HEK293 (cell line): ENCODE data around the gene LRP1.

Experiments
- FEZF1 ChIP-seq: fragments of 450-650 bp; formaldehyde crosslinking; IDR thresholded peaks from 2 replicates; pipeline ENCODE4 v1.5.1; 2016; ENCODE audit warnings: missing biosample characterization, missing genetic modification characterization
- GFI1B ChIP-seq: fragments of 450-650 bp; formaldehyde crosslinking; IDR thresholded peaks from 2 replicates; pipeline ENCODE4 v1.5.1; 2016; ENCODE audit warnings: missing biosample characterization, missing genetic modification characterization
- GLI2 ChIP-seq: fragments of 450-650 bp; formaldehyde crosslinking; IDR thresholded peaks from 2 replicates; pipeline ENCODE4; 2017; ENCODE audit warnings: missing biosample characterization, missing genetic modification characterization, low read depth, borderline replicate concordance
- HOXD13 ChIP-seq: sonication (generic); formaldehyde crosslinking; IDR thresholded peaks from 2 replicates; pipeline ENCODE4 v1.8.0; 2022; ENCODE audit warnings: missing genetic modification reagents, borderline replicate concordance
- KLF1 ChIP-seq: fragments of 450-650 bp; formaldehyde crosslinking; IDR thresholded peaks from 2 replicates; pipeline ENCODE4 v1.5.1; 2016; ENCODE audit warnings: missing biosample characterization, missing genetic modification characterization
- PRDM1 ChIP-seq: fragments of 450-650 bp; formaldehyde crosslinking; IDR thresholded peaks from 2 replicates; pipeline ENCODE4; 2016; ENCODE audit warnings: missing biosample characterization, missing genetic modification characterization
- SETDB1 ChIP-seq: IDR thresholded peaks from one replicate; pipeline ENCODE4 v1.6.1; 2017; ENCODE audit warnings: mild to moderate bottlenecking, low read length, moderate library complexity, mixed read lengths; ENCODE audit not compliant: insufficient read length
- SP2 ChIP-seq: fragments of 450-650 bp; formaldehyde crosslinking; IDR thresholded peaks from 2 replicates; pipeline ENCODE4 v1.5.1; 2016; ENCODE audit warnings: missing biosample characterization, missing genetic modification characterization
- YY1 ChIP-seq: fragments of 450-650 bp; formaldehyde crosslinking; IDR thresholded peaks from 2 replicates; pipeline ENCODE4 v1.5.1; 2018; ENCODE audit warnings: missing biosample characterization, missing genetic modification characterization
- ZBTB1 ChIP-seq: fragments of 450-650 bp; formaldehyde crosslinking; IDR thresholded peaks from 2 replicates; pipeline ENCODE4 v1.5.1; 2016; ENCODE audit warnings: missing biosample characterization, missing genetic modification characterization
- ZBTB20 ChIP-seq: fragments of 450-650 bp; formaldehyde crosslinking; IDR thresholded peaks from 2 replicates; pipeline ENCODE4 v1.5.1; 2016; ENCODE audit warnings: missing biosample characterization, missing genetic modification characterization
- ZFP3 ChIP-seq: fragments of 450-650 bp; formaldehyde crosslinking; IDR thresholded peaks from 2 replicates; pipeline ENCODE4 v1.5.1; 2016; ENCODE audit warnings: low read depth, missing biosample characterization, missing genetic modification characterization
- ZNF114 ChIP-seq: fragments of 450-650 bp; formaldehyde crosslinking; IDR thresholded peaks from 2 replicates; pipeline ENCODE4 v1.5.0; 2017; ENCODE audit warnings: missing biosample characterization, missing genetic modification characterization
- ZNF133 ChIP-seq: fragments of 450-650 bp; formaldehyde crosslinking; IDR thresholded peaks from 2 replicates; pipeline ENCODE4 v1.5.1; 2016; ENCODE audit warnings: missing biosample characterization, missing genetic modification characterization
- ZNF211 ChIP-seq: fragments of 450-650 bp; formaldehyde crosslinking; IDR thresholded peaks from 2 replicates; pipeline ENCODE4 v1.5.1; 2016; ENCODE audit warnings: low read depth, missing biosample characterization, missing genetic modification characterization
- ZNF248 ChIP-seq: fragments of 450-650 bp; formaldehyde crosslinking; IDR thresholded peaks from 2 replicates; pipeline ENCODE4 v1.5.1; 2017; ENCODE audit warnings: missing biosample characterization, missing genetic modification characterization
- ZNF266 ChIP-seq: fragments of 450-650 bp; formaldehyde crosslinking; IDR thresholded peaks from 2 replicates; pipeline ENCODE4 v1.5.1; 2016; ENCODE audit warnings: missing biosample characterization, missing genetic modification characterization, low read depth
- ZNF292 ChIP-seq: fragments of 450-650 bp; formaldehyde crosslinking; IDR thresholded peaks from 2 replicates; pipeline ENCODE4 v1.5.1; 2016; ENCODE audit warnings: low read depth, missing biosample characterization, missing genetic modification characterization, borderline replicate concordance
- ZNF302 ChIP-seq: fragments of 450-650 bp; formaldehyde crosslinking; IDR thresholded peaks from 2 replicates; pipeline ENCODE4 v1.5.1; 2016; ENCODE audit warnings: missing biosample characterization, missing genetic modification characterization, low read depth
- ZNF311 ChIP-seq: fragments of 450-650 bp; formaldehyde crosslinking; IDR thresholded peaks from 2 replicates; pipeline ENCODE4 v1.5.1; 2017; ENCODE audit warnings: missing biosample characterization, missing genetic modification characterization, borderline replicate concordance
- ZNF335 ChIP-seq: fragments of 450-650 bp; formaldehyde crosslinking; conservative IDR thresholded peaks from 2 replicates; pipeline ENCODE4 v1.5.1; 2016; ENCODE audit warnings: missing biosample characterization, missing genetic modification characterization
- ZNF37A ChIP-seq: fragments of 450-650 bp; IDR thresholded peaks from 2 replicates; pipeline ENCODE4 v1.5.1; 2018; ENCODE audit warnings: missing biosample characterization, missing genetic modification characterization
- ZNF391 ChIP-seq: fragments of 450-650 bp; formaldehyde crosslinking; IDR thresholded peaks from 2 replicates; pipeline ENCODE4 v1.5.1; 2016; ENCODE audit warnings: low read depth, missing biosample characterization, missing genetic modification characterization, borderline replicate concordance
- ZNF426 ChIP-seq: fragments of 450-650 bp; formaldehyde crosslinking; IDR thresholded peaks from 2 replicates; pipeline ENCODE4 v1.5.1; 2017; ENCODE audit warnings: missing biosample characterization, missing genetic modification characterization, mild to moderate bottlenecking, inconsistent platforms, moderate library complexity
- ZNF501 ChIP-seq: fragments of 450-650 bp; formaldehyde crosslinking; IDR thresholded peaks from 2 replicates; pipeline ENCODE4 v1.5.1; 2016; ENCODE audit warnings: missing biosample characterization, missing genetic modification characterization
- ZNF555 ChIP-seq: fragments of 450-650 bp; formaldehyde crosslinking; conservative IDR thresholded peaks from 2 replicates; pipeline ENCODE4 v1.5.1; 2017; ENCODE audit warnings: missing biosample characterization, mild to moderate bottlenecking, missing genetic modification characterization, inconsistent platforms
- ZNF621 ChIP-seq: fragments of 450-650 bp; formaldehyde crosslinking; IDR thresholded peaks from 2 replicates; pipeline ENCODE4 v1.5.1; 2017; ENCODE audit warnings: missing biosample characterization, missing genetic modification characterization
- ZNF670 ChIP-seq: fragments of 450-650 bp; formaldehyde crosslinking; IDR thresholded peaks from 2 replicates; pipeline ENCODE4 v1.5.1; 2016; ENCODE audit warnings: missing biosample characterization, missing genetic modification characterization, low read depth
- ZNF776 ChIP-seq: fragments of 450-650 bp; formaldehyde crosslinking; IDR thresholded peaks from 2 replicates; pipeline ENCODE4 v1.5.0; 2017; ENCODE audit warnings: missing biosample characterization, missing genetic modification characterization, borderline replicate concordance
- ZNF785 ChIP-seq: fragments of 450-650 bp; formaldehyde crosslinking; IDR thresholded peaks from 2 replicates; pipeline ENCODE4 v1.5.1; 2016; ENCODE audit warnings: missing biosample characterization, missing genetic modification characterization
- ZNF830 ChIP-seq: fragments of 450-650 bp; IDR thresholded peaks from 2 replicates; pipeline ENCODE4 v1.5.0; 2018; ENCODE audit warnings: missing biosample characterization, missing genetic modification characterization, low read depth, mild to moderate bottlenecking, moderate library complexity
- TF ChIP-seq, protein P1 (sequence below): fragments of 450-650 bp; formaldehyde crosslinking; IDR thresholded peaks from 2 replicates; pipeline ENCODE4 v1.5.1; 2016; ENCODE audit warnings: missing biosample characterization, missing genetic modification characterization, low read depth
- TF ChIP-seq, protein P2 (sequence below): fragments of 450-650 bp; formaldehyde crosslinking; IDR thresholded peaks from 2 replicates; pipeline ENCODE4 v1.5.1; 2016; ENCODE audit warnings: missing biosample characterization, missing genetic modification characterization, borderline replicate concordance
- TF ChIP-seq, protein P3 (sequence below): fragments of 450-650 bp; formaldehyde crosslinking; IDR thresholded peaks from 2 replicates; pipeline ENCODE4 v1.5.1; 2016; ENCODE audit warnings: missing biosample characterization, missing genetic modification characterization

Gene LRP1

DNA sequence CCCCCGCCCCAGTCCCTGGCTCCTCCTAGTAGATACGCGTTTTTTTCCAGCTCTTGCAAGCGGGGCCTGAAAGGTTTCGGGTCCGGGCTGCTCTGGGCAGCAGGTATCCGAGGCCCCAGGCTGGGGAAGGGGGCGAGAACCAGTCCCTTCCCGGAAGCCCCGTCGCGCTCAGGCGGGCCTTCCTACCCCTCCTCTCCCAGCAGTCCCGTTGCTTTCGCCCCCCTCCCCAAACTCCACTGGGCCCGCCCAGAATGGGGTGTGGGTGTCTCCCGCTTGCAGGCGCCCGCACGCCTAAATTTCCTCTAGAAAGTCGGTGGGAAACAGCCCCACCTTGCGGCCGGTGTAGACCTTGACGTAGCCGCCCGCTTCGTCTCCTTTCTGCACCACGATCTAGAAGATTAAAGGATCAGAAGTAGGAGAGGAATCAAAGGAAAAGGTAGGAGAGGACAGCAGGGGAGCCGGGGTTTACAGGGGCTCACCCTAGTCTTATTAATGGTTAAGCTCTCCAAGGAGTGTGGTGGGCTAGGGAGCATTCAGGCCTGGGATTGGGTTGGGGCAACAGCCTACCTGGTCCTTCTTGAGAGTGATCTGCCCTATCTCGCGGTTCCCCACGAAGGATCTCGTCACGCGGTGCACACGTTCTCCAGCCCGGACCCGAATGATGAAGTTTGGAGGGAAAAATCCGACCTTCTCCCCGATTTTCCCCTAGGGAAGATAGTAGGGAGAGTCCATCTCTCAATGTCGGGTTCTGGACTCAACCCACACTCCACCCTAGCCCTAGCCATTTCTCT is 115.4 kb downstream of the LRP1 start (continued):
- TF ChIP-seq, protein P1, sequence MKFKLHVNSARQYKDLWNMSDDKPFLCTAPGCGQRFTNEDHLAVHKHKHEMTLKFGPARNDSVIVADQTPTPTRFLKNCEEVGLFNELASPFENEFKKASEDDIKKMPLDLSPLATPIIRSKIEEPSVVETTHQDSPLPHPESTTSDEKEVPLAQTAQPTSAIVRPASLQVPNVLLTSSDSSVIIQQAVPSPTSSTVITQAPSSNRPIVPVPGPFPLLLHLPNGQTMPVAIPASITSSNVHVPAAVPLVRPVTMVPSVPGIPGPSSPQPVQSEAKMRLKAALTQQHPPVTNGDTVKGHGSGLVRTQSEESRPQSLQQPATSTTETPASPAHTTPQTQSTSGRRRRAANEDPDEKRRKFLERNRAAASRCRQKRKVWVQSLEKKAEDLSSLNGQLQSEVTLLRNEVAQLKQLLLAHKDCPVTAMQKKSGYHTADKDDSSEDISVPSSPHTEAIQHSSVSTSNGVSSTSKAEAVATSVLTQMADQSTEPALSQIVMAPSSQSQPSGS (tag by site-specific recombination) = no peak
- TF ChIP-seq ZNF302 (no peak), ZNF211 (tag by site-specific recombination) (no peak), ZNF621 (no peak), ZBTB20 (tag by site-specific recombination) (no peak), ZNF133 (tag by site-specific recombination) (no peak), ZNF37A (no peak), ZNF248 (no peak), FEZF1 (tag by site-specific recombination) (no peak), ZNF266 (tag by site-specific recombination) (no peak), ZNF292 (tag by site-specific recombination) (no peak), HOXD13 (no peak), ZFP3 (tag by site-specific recombination) (no peak), KLF1 (peak; percentile 82), GFI1B (tag by site-specific recombination) (no peak), SP2 (tag by site-specific recombination) (peak; percentile 85), ZNF335 (tag by site-specific recombination) (peak; percentile 32), ZNF391 (tag by site-specific recombination) (peak; percentile 32; the same call in 1 of the 2 replicates), ZNF670 (no peak), YY1 (tag by site-specific recombination) (no peak; the same call in 1 of the 2 replicates), ZBTB1 (no peak), ZNF830 (tag by site-specific recombination) (no peak), ZNF426 (tag by site-specific recombination) (no peak), ZNF785 (tag by site-specific recombination) (no peak), PRDM1 (tag by site-specific recombination) (peak; percentile 39; the same call in 1 of the 2 replicates), ZNF555 (tag by site-specific recombination) (no peak), ZNF501 (tag by site-specific recombination) (no peak), GLI2 (no peak), ZNF776 (tag by site-specific recombination) (no peak), SETDB1 (no peak), ZNF311 (tag by site-specific recombination) (no peak), ZNF114 (tag by site-specific recombination) (no peak)
- TF ChIP-seq, protein P2, sequence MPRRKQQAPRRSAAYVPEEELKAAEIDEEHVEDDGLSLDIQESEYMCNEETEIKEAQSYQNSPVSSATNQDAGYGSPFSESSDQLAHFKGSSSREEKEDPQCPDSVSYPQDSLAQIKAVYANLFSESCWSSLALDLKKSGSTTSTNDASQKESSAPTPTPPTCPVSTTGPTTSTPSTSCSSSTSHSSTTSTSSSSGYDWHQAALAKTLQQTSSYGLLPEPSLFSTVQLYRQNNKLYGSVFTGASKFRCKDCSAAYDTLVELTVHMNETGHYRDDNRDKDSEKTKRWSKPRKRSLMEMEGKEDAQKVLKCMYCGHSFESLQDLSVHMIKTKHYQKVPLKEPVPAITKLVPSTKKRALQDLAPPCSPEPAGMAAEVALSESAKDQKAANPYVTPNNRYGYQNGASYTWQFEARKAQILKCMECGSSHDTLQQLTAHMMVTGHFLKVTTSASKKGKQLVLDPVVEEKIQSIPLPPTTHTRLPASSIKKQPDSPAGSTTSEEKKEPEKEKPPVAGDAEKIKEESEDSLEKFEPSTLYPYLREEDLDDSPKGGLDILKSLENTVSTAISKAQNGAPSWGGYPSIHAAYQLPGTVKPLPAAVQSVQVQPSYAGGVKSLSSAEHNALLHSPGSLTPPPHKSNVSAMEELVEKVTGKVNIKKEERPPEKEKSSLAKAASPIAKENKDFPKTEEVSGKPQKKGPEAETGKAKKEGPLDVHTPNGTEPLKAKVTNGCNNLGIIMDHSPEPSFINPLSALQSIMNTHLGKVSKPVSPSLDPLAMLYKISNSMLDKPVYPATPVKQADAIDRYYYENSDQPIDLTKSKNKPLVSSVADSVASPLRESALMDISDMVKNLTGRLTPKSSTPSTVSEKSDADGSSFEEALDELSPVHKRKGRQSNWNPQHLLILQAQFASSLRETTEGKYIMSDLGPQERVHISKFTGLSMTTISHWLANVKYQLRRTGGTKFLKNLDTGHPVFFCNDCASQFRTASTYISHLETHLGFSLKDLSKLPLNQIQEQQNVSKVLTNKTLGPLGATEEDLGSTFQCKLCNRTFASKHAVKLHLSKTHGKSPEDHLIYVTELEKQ (tag by site-specific recombination) = no peak
- TF ChIP-seq, protein P3, sequence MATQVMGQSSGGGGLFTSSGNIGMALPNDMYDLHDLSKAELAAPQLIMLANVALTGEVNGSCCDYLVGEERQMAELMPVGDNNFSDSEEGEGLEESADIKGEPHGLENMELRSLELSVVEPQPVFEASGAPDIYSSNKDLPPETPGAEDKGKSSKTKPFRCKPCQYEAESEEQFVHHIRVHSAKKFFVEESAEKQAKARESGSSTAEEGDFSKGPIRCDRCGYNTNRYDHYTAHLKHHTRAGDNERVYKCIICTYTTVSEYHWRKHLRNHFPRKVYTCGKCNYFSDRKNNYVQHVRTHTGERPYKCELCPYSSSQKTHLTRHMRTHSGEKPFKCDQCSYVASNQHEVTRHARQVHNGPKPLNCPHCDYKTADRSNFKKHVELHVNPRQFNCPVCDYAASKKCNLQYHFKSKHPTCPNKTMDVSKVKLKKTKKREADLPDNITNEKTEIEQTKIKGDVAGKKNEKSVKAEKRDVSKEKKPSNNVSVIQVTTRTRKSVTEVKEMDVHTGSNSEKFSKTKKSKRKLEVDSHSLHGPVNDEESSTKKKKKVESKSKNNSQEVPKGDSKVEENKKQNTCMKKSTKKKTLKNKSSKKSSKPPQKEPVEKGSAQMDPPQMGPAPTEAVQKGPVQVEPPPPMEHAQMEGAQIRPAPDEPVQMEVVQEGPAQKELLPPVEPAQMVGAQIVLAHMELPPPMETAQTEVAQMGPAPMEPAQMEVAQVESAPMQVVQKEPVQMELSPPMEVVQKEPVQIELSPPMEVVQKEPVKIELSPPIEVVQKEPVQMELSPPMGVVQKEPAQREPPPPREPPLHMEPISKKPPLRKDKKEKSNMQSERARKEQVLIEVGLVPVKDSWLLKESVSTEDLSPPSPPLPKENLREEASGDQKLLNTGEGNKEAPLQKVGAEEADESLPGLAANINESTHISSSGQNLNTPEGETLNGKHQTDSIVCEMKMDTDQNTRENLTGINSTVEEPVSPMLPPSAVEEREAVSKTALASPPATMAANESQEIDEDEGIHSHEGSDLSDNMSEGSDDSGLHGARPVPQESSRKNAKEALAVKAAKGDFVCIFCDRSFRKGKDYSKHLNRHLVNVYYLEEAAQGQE (tag by site-specific recombination) = no peak
